Tibial artery (tissue), 4 donors: ENCODE measurements around the gene CEP120.
"Not testable (repeated sequence)": the region's sequence is repeated elsewhere in the genome, so short reads cannot be mapped to it uniquely, and the experiment has no call there.

Source experiments
- DNase-seq, 2 donors: peaks; one replicate each; pipeline ENCODE4 v3.0.0-alpha.2; 2019
- H3K27ac ChIP-seq, 2 donors: fragments of 200-600 bp; sonication (generic) in 1 of 2; 1 replicate in 1 of 2; 2 replicates in 1 of 2; pipeline ENCODE4 v1.5.1; 2018 to 2019; ENCODE audit warnings: mild to moderate bottlenecking in 1 of 2
- H3K27me3 ChIP-seq, 2 donors: fragments of 200-600 bp; sonication (generic) in 1 of 2; one replicate each; pipeline versions ENCODE4 v1.5.1 to v1.6.0; 2016 to 2019
- H3K36me3 ChIP-seq, 3 donors: fragments of 200-600 bp; sonication (generic) in 2 of 3; one replicate each; pipeline ENCODE4 v1.5.1; 2016 to 2019; ENCODE audit warnings: mild to moderate bottlenecking in 2 of 3
- H3K4me1 ChIP-seq, 4 donors: fragments of 200-600 bp; sonication (generic) in 2 of 4; 1 replicate in 3 of 4; 2 replicates in 1 of 4; pipeline ENCODE4 v1.5.1; 2016 to 2019
- H3K4me3 ChIP-seq, 2 donors: fragments of 200-600 bp; sonication (generic) in 1 of 2; 1 replicate in 1 of 2; 2 replicates in 1 of 2; pipeline ENCODE4 v1.5.1; 2018 to 2019; ENCODE audit warnings: mild to moderate bottlenecking in 2 of 2
- H3K9me3 ChIP-seq, 3 donors: fragments of 200-600 bp; sonication (generic) in 1 of 3; one replicate each; pipeline ENCODE4 v1.5.1; 2016 to 2019
- CTCF ChIP-seq, 2 experiments: fragments of 200-600 bp in 1 of 2; fragments of 450-650 bp in 1 of 2; IDR thresholded peaks; one replicate each; pipeline ENCODE4 v1.5.1; 2017 to 2019; ENCODE audit warnings: antibody characterized with exemption in 2 of 2, mild to moderate bottlenecking in 1 of 2, moderate library complexity in 1 of 2
- intact Hi-C: fragments of 100-400 bp; cut with DNase I; formaldehyde crosslinking; loops from one replicate; pipeline ENCODE4 v1.15.0; 2023; ENCODE audit warnings: low total_unique reads

CEP120 gene

GRCh38 chr5:123423278-123424149 is at the start of gene CEP120:
Gene CEP120, minus strand, starts transcription at chr5:123423403. Its CDS starts 405 bp downstream, at chr5:123422998.
- Histone ChIP-seq H3K27ac (peak within 1 kb of the TSS; percentile 95), H3K4me3 (peak within 1 kb of the TSS; percentile 94 to 95), H3K27me3 (no peaks in the 10 kb centered on the region), H3K36me3 (no peaks in the 10 kb centered on the region), H3K9me3 (no peaks in the 10 kb centered on the region), H3K4me1 (peaks cover 0 to 29% (median 18%) of the 10 kb centered on the region in 4 donors)
- intact Hi-C loops, result loop anchor here (1.0 to 10.0 kb wide), 2 partner anchors 88 to 191 kb away; no protein-coding TSS in a partner anchor
- peak; percentile 76 to 78 for TF ChIP-seq CTCF (IDR thresholded peaks at IDR 0.05)
- peak; percentile 99 for DNase-seq

GRCh38 chr5:123472150-123472924 is 49.1 kb upstream of the CEP120 start:
- intact Hi-C loops, result no loop called here

GRCh38 chr5:123471385-123471784 is 48.2 kb upstream of the CEP120 start:
- intact Hi-C loops, result no loop called here
- Histone ChIP-seq H3K27me3 (no peaks in the 10 kb centered on the region), H3K27ac (no peak overlapping the region), H3K4me1 (no peaks in the 10 kb centered on the region), H3K4me3 (no peak overlapping the region), H3K36me3 (no peaks in the 10 kb centered on the region), H3K9me3 (no peaks in the 10 kb centered on the region)
- TF ChIP-seq CTCF (IDR thresholded peaks at IDR 0.05), result no peak
- DNase-seq, result no peak

More at GRCh38 chr5:123472150-123472924, 49.1 kb upstream of the CEP120 start:
- H3K9me3 ChIP-seq, result no peaks in the 10 kb centered on the region
- no peak overlapping the region for H3K4me3 ChIP-seq
- no peaks in the 10 kb centered on the region for H3K4me1 ChIP-seq
- no peak overlapping the region for H3K27ac ChIP-seq
- H3K27me3 ChIP-seq, result no peaks in the 10 kb centered on the region
- no peaks in the 10 kb centered on the region for H3K36me3 ChIP-seq
- TF ChIP-seq CTCF (IDR thresholded peaks at IDR 0.05), result no peak
- no peak for DNase-seq

- H3K9me3 ChIP-seq, H3K27ac ChIP-seq, H3K27me3 ChIP-seq, H3K36me3 ChIP-seq, H3K4me3 ChIP-seq, H3K4me1 ChIP-seq, intact Hi-C loops, DNase-seq: not testable (repeated sequence)
Measured at GRCh38 chr5:123466839-123467238, 43.6 kb upstream of the CEP120 start.

GRCh38 chr5:123460296-123460729 is 37.1 kb upstream of the CEP120 start:
- Histone ChIP-seq H3K9me3 (no peaks in the 10 kb centered on the region), H3K27me3 (no peaks in the 10 kb centered on the region), H3K27ac (no peak overlapping the region), H3K4me1 (no peaks in the 10 kb centered on the region), H3K36me3 (no peaks in the 10 kb centered on the region), H3K4me3 (no peak overlapping the region)
- no peak for DNase-seq
- TF ChIP-seq CTCF (IDR thresholded peaks at IDR 0.05), result no peak
- intact Hi-C loops, result no loop called here

GRCh38 chr5:123458994-123459393 is 35.8 kb upstream of the CEP120 start:
- H3K9me3 ChIP-seq, H3K4me1 ChIP-seq, DNase-seq, H3K27me3 ChIP-seq, H3K4me3 ChIP-seq, H3K27ac ChIP-seq, intact Hi-C loops, H3K36me3 ChIP-seq: not testable (repeated sequence)
